ENCODE results near the gene EPHA7.

EPHA7 gene

GRCh38 chr6:93393554-93394074 is 25.7 kb downstream of the EPHA7 start:
- FAIRE-seq (no peak), DNase-seq (ENCODE audit: insufficient read length, low spot score) (no peak)
- no peak for TF ChIP-seq CTCF (IDR thresholded peaks at IDR 0.05; ENCODE audit: insufficient read depth, missing control alignments)

- no peak for TF ChIP-seq CTCF (IDR thresholded peaks at IDR 0.05; ENCODE audit: insufficient read depth, missing control alignments)
These were observed 26.6 kb downstream of the EPHA7 start for GRCh38 chr6:93392797-93393196.

GRCh38 chr6:93391965-93392364 is 27.4 kb downstream of the EPHA7 start:
- FAIRE-seq (no peak), DNase-seq (ENCODE audit: insufficient read length, low spot score) (no peak)
- no peak for TF ChIP-seq CTCF (IDR thresholded peaks at IDR 0.05; ENCODE audit: insufficient read depth, missing control alignments)

More at GRCh38 chr6:93392797-93393196, 26.6 kb downstream of the EPHA7 start:
- no peak for FAIRE-seq
- no peak for DNase-seq (ENCODE audit: insufficient read length, low spot score)

GRCh38 chr6:93389192-93389591 is 30.2 kb downstream of the EPHA7 start:
- no peak for DNase-seq (ENCODE audit: insufficient read length, low spot score)
- peak; percentile 32 for FAIRE-seq
- no peak for TF ChIP-seq CTCF (IDR thresholded peaks at IDR 0.05; ENCODE audit: insufficient read depth, missing control alignments)

GRCh38 chr6:93388070-93388469 is 31.3 kb downstream of the EPHA7 start:
- FAIRE-seq (no peak), DNase-seq (ENCODE audit: insufficient read length, low spot score) (no peak)
- TF ChIP-seq CTCF (IDR thresholded peaks at IDR 0.05; ENCODE audit: insufficient read depth, missing control alignments): no peak

GRCh38 chr6:93376026-93376540 is 43.3 kb downstream of the EPHA7 start:
- DNase-seq (ENCODE audit: insufficient read length, low spot score) (no peak), FAIRE-seq (no peak)

More at GRCh38 chr6:93376026-93376540, 43.3 kb downstream of the EPHA7 start:
- TF ChIP-seq CTCF (IDR thresholded peaks at IDR 0.05; ENCODE audit: insufficient read depth, missing control alignments): no peak

Measured in D721Med (cell line).